GM19099 (cell line): Measurements from ENCODE around the gene PPP1R15B.

ENCODE experiments used
- POLR2A ChIP-seq: IDR thresholded peaks from 3 replicates; pipeline ENCODE4 v1.6.1; 2011; ENCODE audit warnings: low read depth; ENCODE audit not compliant: insufficient read length; ENCODE audit errors: extremely low read depth

The PPP1R15B gene

GRCh38 chr1:204435381-204435831, 23.8 kb upstream of the PPP1R15B start:
- no peak for TF ChIP-seq POLR2A

GRCh38 chr1:204434116-204434755, 22.6 kb upstream of the PPP1R15B start:
- no peak for TF ChIP-seq POLR2A

- TF ChIP-seq POLR2A, result no peak
Measured at GRCh38 chr1:204432708-204433107, 21.1 kb upstream of the PPP1R15B start.

GRCh38 chr1:204431310-204432184, 19.9 kb upstream of the PPP1R15B start:
- TF ChIP-seq POLR2A, result no peak

GRCh38 chr1:204429746-204430145, 18.1 kb upstream of the PPP1R15B start:
- no peak for TF ChIP-seq POLR2A

- TF ChIP-seq POLR2A, result no peak
Measured at GRCh38 chr1:204426971-204427701, 15.5 kb upstream of the PPP1R15B start.

- TF ChIP-seq POLR2A, result no peak
Measured at GRCh38 chr1:204426474-204426873, 14.9 kb upstream of the PPP1R15B start.

- no peak for TF ChIP-seq POLR2A
Measured at GRCh38 chr1:204426035-204426436, 14.4 kb upstream of the PPP1R15B start.

GRCh38 chr1:204424621-204425020, 13.0 kb upstream of the PPP1R15B start:
- no peak for TF ChIP-seq POLR2A

- TF ChIP-seq POLR2A, result no peak
Measured at GRCh38 chr1:204421441-204421840, 9.8 kb upstream of the PPP1R15B start.

GRCh38 chr1:204420039-204421004, 8.7 kb upstream of the PPP1R15B start:
- no peak for TF ChIP-seq POLR2A

- no peak for TF ChIP-seq POLR2A
Measured at GRCh38 chr1:204419064-204419403, 7.4 kb upstream of the PPP1R15B start.

- TF ChIP-seq POLR2A, result no peak
Measured at GRCh38 chr1:204418174-204419063, 6.8 kb upstream of the PPP1R15B start.
